Cardiac muscle cell (in vitro differentiated cells and primary cell): Measurements from ENCODE around the gene GPR55. TPM values are rescaled to one million over a fixed set of nuclear protein-coding genes. Genes with fewer than 3 reads are reported as not detected.

ENCODE experiments used
- DNase-seq, 2 donors: peaks; one replicate each; pipeline versions ENCODE4 v3.0.0 to v3.0.0-alpha.2; 2010 to 2017; ENCODE audit warnings: low read depth in 1 of 2, low spot score in 1 of 2
- H3K27ac ChIP-seq: fragments of 200-600 bp; sonication (generic); 2 replicates; pipeline ENCODE4 v1.5.1; 2016
- H3K27me3 ChIP-seq: fragments of 200-600 bp; sonication (generic); 2 replicates; pipeline ENCODE4 v1.6.0; 2016; ENCODE audit warnings: control low read depth
- H3K36me3 ChIP-seq: fragments of 200-600 bp; sonication (generic); 2 replicates; pipeline ENCODE4 v1.5.1; 2016; ENCODE audit warnings: control low read depth
- H3K4me1 ChIP-seq: fragments of 200-600 bp; sonication (generic); 2 replicates; pipeline ENCODE4 v1.8.1; 2017; ENCODE audit warnings: low read depth, mild to moderate bottlenecking, mixed run types
- H3K4me3 ChIP-seq: fragments of 200-600 bp; sonication (generic); 2 replicates; pipeline ENCODE4 v1.5.1; 2016; ENCODE audit warnings: mild to moderate bottlenecking
- H3K9me3 ChIP-seq: fragments of 200-600 bp; sonication (generic); 2 replicates; pipeline ENCODE4 v1.5.1; 2017; ENCODE audit warnings: low read depth, mild to moderate bottlenecking, control low read depth
- polyA plus RNA-seq: library from polyadenylated mRNA; unstranded; fragments of >200 nt; fragmentation: Nextera tagmentation; extraction: Ambion mirVana; gene quantifications from 2 replicates; pipeline ENCODE4 v1.2.1, GENCODE V29; 2016
- total RNA-seq: library from RNA; depleted of rRNA; stranded (reverse); fragments of >200 nt; gene quantifications from 2 replicates; pipeline ENCODE4 v1.2.3, GENCODE V29; 2016
- TF ChIP-seq, protein P1 (sequence below): IDR thresholded peaks from 2 replicates; pipeline ENCODE4 v1.5.1; 2012; ENCODE audit warnings: low read depth, mild to moderate bottlenecking, low read length

Gene GPR55
- total and polyA plus RNA-seq, 2 experiments from 2014 or later: not detected

DNA sequence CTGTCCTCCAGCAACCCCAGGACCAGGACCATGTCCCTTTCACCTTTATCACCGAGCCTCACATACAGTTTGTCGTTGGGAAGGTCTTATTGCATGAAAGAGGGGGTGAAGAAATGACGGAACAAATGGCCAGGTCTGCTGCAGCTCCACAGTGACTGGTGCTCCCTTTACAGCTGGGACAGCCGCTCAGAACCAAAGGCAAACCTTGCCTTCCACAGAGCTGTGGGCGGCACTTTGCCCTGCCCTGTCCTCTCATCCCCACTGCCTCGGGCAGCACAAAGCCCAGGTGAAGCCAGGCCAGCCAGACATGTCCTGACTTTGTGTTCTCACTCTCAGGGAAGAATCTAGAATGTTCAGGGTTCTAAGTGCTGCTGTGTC is 961 bp downstream of the GPR55 start:
- DNase-seq: no peak
- TF ChIP-seq, protein P1, sequence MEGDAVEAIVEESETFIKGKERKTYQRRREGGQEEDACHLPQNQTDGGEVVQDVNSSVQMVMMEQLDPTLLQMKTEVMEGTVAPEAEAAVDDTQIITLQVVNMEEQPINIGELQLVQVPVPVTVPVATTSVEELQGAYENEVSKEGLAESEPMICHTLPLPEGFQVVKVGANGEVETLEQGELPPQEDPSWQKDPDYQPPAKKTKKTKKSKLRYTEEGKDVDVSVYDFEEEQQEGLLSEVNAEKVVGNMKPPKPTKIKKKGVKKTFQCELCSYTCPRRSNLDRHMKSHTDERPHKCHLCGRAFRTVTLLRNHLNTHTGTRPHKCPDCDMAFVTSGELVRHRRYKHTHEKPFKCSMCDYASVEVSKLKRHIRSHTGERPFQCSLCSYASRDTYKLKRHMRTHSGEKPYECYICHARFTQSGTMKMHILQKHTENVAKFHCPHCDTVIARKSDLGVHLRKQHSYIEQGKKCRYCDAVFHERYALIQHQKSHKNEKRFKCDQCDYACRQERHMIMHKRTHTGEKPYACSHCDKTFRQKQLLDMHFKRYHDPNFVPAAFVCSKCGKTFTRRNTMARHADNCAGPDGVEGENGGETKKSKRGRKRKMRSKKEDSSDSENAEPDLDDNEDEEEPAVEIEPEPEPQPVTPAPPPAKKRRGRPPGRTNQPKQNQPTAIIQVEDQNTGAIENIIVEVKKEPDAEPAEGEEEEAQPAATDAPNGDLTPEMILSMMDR: no peak
- Histone ChIP-seq H3K4me3 (no peak overlapping the region), H3K27me3 (no peaks in the 10 kb centered on the region), H3K27ac (no peak overlapping the region), H3K4me1 (no peaks in the 10 kb centered on the region), H3K9me3 (no peaks in the 10 kb centered on the region), H3K36me3 (no peaks in the 10 kb centered on the region)

DNA sequence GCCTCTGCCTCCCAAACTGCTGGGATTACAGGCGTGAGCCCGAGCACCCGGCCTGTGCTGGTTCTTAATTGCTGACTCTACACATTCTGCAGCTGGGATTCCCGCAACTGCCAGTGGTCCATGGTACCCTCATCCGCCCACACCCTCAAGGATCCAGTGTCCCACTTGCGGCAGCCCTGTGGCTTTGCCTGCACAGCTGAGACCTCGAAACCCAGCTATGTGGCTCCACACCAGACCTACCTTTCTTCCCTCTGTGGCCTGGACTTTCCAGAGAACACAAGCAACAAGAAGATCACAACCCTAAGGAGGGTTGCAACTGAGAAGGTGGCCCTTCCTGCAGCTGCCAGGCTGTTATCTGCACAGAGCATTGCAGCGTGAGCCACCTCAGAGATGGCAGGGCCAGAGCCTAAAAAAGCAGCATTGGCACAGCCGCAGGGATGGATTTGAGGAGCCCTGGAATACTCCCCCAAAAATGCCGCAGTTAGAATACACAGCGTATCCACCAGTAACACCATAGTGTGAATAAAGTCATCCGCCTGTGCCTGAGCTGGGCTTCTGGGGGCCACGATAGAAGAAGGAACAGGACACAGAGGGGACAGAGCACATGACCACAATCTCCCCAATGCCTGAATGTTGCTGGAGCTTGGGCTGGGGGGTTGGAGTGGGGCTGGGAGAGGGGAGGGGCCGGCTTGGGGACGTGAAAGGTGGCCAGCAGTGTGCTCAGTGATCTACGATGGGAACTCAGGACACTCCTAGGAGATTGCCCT is 1.9 kb downstream of the GPR55 start:
- no peak overlapping the region for H3K27ac ChIP-seq
- TF ChIP-seq, protein P1: no peak

DNA sequence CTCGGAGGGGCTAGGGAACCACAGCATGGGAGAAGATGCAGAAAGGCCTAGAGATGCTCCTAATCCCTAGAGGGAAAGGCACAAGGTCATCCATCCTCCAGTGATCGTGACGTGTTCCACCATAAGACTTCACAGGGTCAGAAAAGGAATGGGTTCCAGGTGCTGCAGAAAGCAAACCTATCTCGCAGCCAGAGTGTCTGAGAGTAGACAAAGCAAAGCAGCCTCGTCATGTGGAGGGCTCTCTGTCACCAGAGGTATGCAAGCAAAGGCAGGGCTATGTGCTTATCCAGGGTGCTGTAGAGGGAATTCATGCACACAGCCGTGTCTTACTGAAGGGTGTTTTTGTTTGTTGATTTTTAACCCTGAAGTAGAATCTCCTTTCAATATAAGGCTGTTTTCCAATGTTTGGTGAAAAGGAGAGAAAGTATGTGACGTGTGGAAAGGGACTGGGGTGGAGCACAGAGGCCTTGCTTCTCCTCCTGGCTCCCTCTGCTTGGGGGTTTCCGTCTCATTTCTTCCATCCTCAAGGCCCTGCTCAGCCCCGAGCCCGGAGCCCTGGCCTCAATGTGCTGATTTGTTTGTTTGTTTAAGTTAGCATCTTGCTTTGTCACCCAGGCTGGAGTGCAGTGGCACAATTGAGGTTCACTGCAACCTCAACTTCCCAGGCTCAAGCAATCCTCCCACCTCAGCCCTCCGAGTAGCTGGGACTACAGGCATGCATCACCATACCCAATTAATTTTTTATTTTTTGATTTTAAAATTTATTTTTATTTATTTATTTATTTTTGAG is 3.0 kb downstream of the GPR55 start:
- no peaks in the 10 kb centered on the region for H3K4me1 ChIP-seq
- DNase-seq: no peak
- no peaks in the 10 kb centered on the region for H3K9me3 ChIP-seq
- H3K27me3 ChIP-seq: no peaks in the 10 kb centered on the region
- no peak overlapping the region for H3K4me3 ChIP-seq
- no peak overlapping the region for H3K27ac ChIP-seq
- TF ChIP-seq, protein P1: no peak
- no peaks in the 10 kb centered on the region for H3K36me3 ChIP-seq

More for the DNA sequence above, 1.9 kb downstream of the GPR55 start:
- H3K9me3 ChIP-seq: no peaks in the 10 kb centered on the region
- no peaks in the 10 kb centered on the region for H3K36me3 ChIP-seq
- H3K27me3 ChIP-seq: no peaks in the 10 kb centered on the region
- no peaks in the 10 kb centered on the region for H3K4me1 ChIP-seq
- no peak overlapping the region for H3K4me3 ChIP-seq
- DNase-seq: no peak

DNA sequence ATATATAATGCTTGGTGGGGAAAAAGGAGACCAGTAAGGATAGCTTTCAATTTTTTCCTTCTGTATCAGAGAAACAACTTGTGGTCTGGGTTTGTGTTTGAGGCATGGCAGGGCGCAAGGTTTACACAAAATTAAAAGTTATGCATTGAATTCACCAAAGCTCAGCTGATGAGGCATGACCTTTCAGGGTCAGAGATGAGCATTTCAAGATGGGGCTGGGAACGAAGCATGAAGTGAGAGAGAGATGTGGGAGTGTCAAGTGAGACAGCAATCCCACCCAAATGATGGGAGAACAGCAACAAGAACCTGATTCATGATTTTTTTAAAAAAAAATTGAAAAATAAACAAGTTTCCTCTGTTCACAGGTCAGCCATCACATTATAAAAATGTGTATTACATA is 4.9 kb downstream of the GPR55 start:
- H3K27ac ChIP-seq: no peak overlapping the region
- DNase-seq: no peak
- no peaks in the 10 kb centered on the region for H3K9me3 ChIP-seq
- TF ChIP-seq, protein P1: no peak
- H3K27me3 ChIP-seq: no peaks in the 10 kb centered on the region
- H3K36me3 ChIP-seq: no peaks in the 10 kb centered on the region
- H3K4me3 ChIP-seq: no peak overlapping the region
- no peaks in the 10 kb centered on the region for H3K4me1 ChIP-seq

DNA sequence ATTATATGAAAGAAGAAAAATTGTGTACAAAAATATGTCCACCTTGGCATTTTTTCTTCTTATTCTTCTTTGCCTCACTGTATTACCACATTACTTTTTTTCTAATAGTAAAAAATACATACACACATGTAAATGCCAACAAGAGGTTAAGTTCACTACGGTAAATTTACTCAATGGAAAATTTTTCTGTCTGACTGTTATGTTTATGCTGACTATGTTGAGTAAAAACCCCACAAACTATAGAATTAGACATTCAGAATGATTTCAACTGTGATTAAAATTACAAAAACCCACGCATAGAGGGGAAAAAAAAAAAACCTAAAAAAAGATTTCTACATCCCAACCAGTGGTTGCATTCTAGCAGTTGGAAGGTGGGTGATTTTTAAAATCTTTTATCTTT is 5.4 kb downstream of the GPR55 start:
- Histone ChIP-seq H3K27me3 (no peaks in the 10 kb centered on the region), H3K4me1 (no peaks in the 10 kb centered on the region), H3K9me3 (no peaks in the 10 kb centered on the region), H3K27ac (no peak overlapping the region), H3K36me3 (no peaks in the 10 kb centered on the region), H3K4me3 (no peak overlapping the region)
- DNase-seq: no peak
- TF ChIP-seq, protein P1: no peak
